CD4-positive, alpha-beta T cell (primary cell): ENCODE data around the gene HOOK2. TPM values are rescaled to one million over a fixed set of nuclear protein-coding genes. Genes with fewer than 3 reads are reported as not detected.

Experiments
- ATAC-seq: fragments of 200-7000 bp; cut with Tn5 transposase; one replicate; pipeline ENCODE4 v1.10.0; 2022; ENCODE audit warnings: mild to moderate bottlenecking; ENCODE audit not compliant: poor library complexity
- CTCF ChIA-PET: fragments of 350-600 bp; sonication (Branson Sonifier 250); formaldehyde crosslinking; loops from one replicate; lab custom pipeline; 2021; ENCODE audit warnings: antibody characterized with exemption, inconsistent platforms; lab: Charles Lee
- POLR2A ChIA-PET: fragments of 350-600 bp; sonication (Branson Sonifier 250); formaldehyde crosslinking; loops from one replicate; lab custom pipeline; 2021; ENCODE audit warnings: antibody characterized with exemption, inconsistent platforms; lab: Charles Lee
- DNase-seq, 14 experiments: peaks; one replicate each; pipeline ENCODE4 v3.0.0-alpha.2; 2013 to 2020; ENCODE audit warnings: mixed read lengths in 2 of 14
- H3K27ac ChIP-seq, 2 donors: one replicate each; pipeline versions ENCODE4 v1.5.1 to v1.7.0; 2013; ENCODE audit warnings: low read length in 2 of 2, low read depth in 1 of 2, mild to moderate bottlenecking in 1 of 2
- H3K27me3 ChIP-seq, 2 experiments: 1 replicate in 1 of 2; 2 replicates in 1 of 2; pipeline versions ENCODE4 v1.6.1 to v1.7.0; 2013; ENCODE audit warnings: low read length in 2 of 2, control low read depth in 1 of 2, mild to moderate bottlenecking in 1 of 2, moderate library complexity in 1 of 2; ENCODE audit not compliant: insufficient read depth in 2 of 2, control insufficient read depth in 1 of 2
- H3K36me3 ChIP-seq: one replicate; pipeline ENCODE4 v1.6.1; 2013; ENCODE audit warnings: low read length, control low read depth; ENCODE audit not compliant: insufficient read depth
- H3K4me1 ChIP-seq: one replicate; pipeline ENCODE4 v1.6.1; 2013; ENCODE audit warnings: low read length, control low read depth; ENCODE audit not compliant: insufficient read depth
- H3K4me3 ChIP-seq: one replicate; pipeline ENCODE4 v1.5.1; 2013; ENCODE audit warnings: mild to moderate bottlenecking, low read length, moderate library complexity
- H3K9me3 ChIP-seq, 2 experiments: 1 replicate in 1 of 2; 2 replicates in 1 of 2; pipeline versions ENCODE4 v1.6.1 to v1.7.0; 2013; ENCODE audit warnings: low read length in 2 of 2, mild to moderate bottlenecking in 2 of 2, control low read depth in 1 of 2, moderate library complexity in 1 of 2; ENCODE audit not compliant: control insufficient read depth in 1 of 2, insufficient read depth in 1 of 2
- H3K27ac Mint-ChIP-seq: one replicate; pipeline ENCODE4 v1.8.0; 2020; ENCODE audit warnings: mixed read lengths
- H3K27me3 Mint-ChIP-seq: one replicate; pipeline ENCODE4 v1.8.0; 2021; ENCODE audit warnings: mixed read lengths
- H3K36me3 Mint-ChIP-seq: one replicate; pipeline ENCODE4 v1.8.0; 2021; ENCODE audit warnings: low read depth, mixed read lengths
- H3K4me1 Mint-ChIP-seq: one replicate; pipeline ENCODE4 v1.8.0; 2021; ENCODE audit warnings: low read depth, mixed read lengths
- H3K4me3 Mint-ChIP-seq: one replicate; pipeline ENCODE4 v1.8.0; 2020; ENCODE audit warnings: mild to moderate bottlenecking, mixed read lengths
- H3K9me3 Mint-ChIP-seq: one replicate; pipeline ENCODE4 v1.8.0; 2020; ENCODE audit warnings: mixed read lengths
- CTCF ChIP-seq: fragments of 200-600 bp; IDR thresholded peaks from one replicate; pipeline ENCODE4 v1.8.0; 2022; ENCODE audit warnings: antibody characterized with exemption, mild to moderate bottlenecking
- intact Hi-C, 2 experiments: fragments of 100-400 bp; cut with DNase I in 1 of 2; cut with micrococcal nuclease in 1 of 2; formaldehyde crosslinking; loops; one replicate each; pipeline versions ENCODE4 v1.15.1 to v1.9.0; 2023 to 2025; cut with DNase I, micrococcal nuclease
- total RNA-seq, 174 experiments: library from RNA in 2 of 174; stranded (reverse) in 2 of 174; gene quantifications; one replicate each; pipeline ENCODE4 v1.2.3 and lab custom pipeline; 2021 to 2026

The HOOK2 gene
- total RNA-seq, 2 experiments from 2014 or later: 14.8 to 17.0 TPM

DNA sequence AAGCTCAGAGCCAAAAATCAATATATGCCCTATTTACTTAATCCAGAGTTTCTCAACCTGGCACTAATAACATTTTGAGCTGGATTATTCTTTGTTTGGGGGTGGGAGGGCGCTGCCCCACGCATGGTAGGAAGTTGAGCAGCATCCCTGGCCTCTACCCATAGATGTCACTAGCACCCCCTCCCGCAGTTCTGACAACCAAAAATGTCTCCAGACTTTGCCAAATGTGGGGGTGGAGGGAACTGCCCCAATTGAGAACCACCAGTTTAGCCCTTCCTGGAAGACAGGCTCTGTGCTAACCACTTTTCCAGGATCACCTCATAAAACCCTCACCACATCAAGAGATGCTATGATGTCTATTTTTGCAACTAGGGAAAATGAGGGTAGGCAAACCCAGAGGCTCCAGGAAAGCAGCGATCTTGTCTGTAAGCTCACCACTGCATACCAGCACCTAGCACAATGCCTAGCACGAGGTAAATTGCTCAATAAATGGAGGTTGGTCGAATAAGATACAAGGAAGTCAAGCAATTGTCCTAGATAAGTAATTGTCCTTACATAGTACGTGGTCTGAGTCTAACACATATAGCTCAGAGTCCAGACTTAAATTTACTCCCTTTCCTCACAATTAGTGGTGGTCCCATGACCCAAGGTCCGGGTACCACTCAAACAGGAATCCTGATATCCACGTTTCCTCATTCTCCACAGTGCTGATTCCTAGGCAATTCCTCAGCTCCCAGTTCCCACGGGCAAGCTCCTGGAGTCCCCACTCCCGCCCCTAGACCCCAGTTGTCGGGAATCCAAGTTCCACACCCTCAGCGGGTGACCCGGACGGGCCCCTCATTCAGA is 41.8 kb downstream of the HOOK2 start:
- DNase-seq (peak in 8 of 14 experiments; percentile 12 to 74 (median 42)), ATAC-seq (no peak)
- Histone ChIP-seq H3K4me1 (peaks cover 63% of the 10 kb centered on the region), H3K36me3 (peaks cover 35% of the 10 kb centered on the region), H3K27ac (peak overlapping the region; percentile 73 to 90), H3K4me3 (peak overlapping the region; percentile 99), H3K27me3 (no peaks in the 10 kb centered on the region), H3K9me3 (no peaks in the 10 kb centered on the region)
- ChIA-PET POLR2A (interaction anchor here (0.6 to 4.4 kb wide), 16 partner anchors 11 to 1706 kb away, joined by 3 to 79 read pairs (median 4); partner anchors contain the start of genes DHPS, FBXW9, GCDH and JUNB), CTCF (interaction anchor here (0.6 to 3.1 kb wide), 15 partner anchors 10 to 114 kb away, joined by 3 to 38 read pairs (median 4); partner anchors contain the start of genes FBXW9, RNASEH2A and TNPO2)
- Mint-ChIP-seq H3K9me3 (no peaks in the 10 kb centered on the region), H3K36me3 (peaks cover 49% of the 10 kb centered on the region), H3K4me3 (peak overlapping the region; percentile 98), H3K4me1 (peaks cover 47% of the 10 kb centered on the region), H3K27ac (peak overlapping the region; percentile 82), H3K27me3 (no peaks in the 10 kb centered on the region)
- no peak for TF ChIP-seq CTCF
- intact Hi-C loops: loop anchor here (1.0 to 10.0 kb wide), 4 partner anchors 10 to 201 kb away; partner anchors contain the start of genes CALR (in 1 of the 2), FARSA (in 1 of the 2) and TNPO2 (in 1 of the 2)

DNA sequence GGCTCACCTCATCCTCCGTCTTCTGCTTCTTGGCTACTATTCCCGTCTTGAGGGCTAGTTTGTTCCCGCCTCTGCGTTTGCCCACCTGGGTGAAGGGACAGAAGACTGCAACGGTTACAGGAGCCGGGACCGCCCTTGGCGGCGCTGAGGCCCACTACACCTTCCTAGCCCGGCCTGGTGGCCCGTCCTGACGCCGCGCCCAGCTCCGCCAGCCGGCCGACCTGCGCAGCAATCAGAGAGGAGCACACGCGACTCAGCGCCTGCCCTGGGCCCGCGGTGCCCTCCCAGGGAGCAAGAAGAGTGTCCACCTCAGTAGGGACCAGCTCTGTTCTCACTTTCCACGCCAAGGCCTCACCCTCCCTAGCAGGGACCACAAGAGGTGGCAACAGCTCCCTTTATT is 44.0 kb downstream of the HOOK2 start:
- ChIA-PET CTCF (no interaction called here), POLR2A (interaction anchor here (4.4 kb wide), 1 partner anchor 8 kb away, joined by 79 read pairs; the partner anchor contains the start of gene TNPO2)
- H3K27ac ChIP-seq: no peak overlapping the region
- H3K9me3 ChIP-seq: no peaks in the 10 kb centered on the region
- DNase-seq: no peak
- no peak overlapping the region for H3K27ac Mint-ChIP-seq
- H3K4me1 ChIP-seq: peaks cover 44% of the 10 kb centered on the region
- no peak for TF ChIP-seq CTCF
- H3K27me3 ChIP-seq: no peaks in the 10 kb centered on the region
- intact Hi-C loops: loop anchor here in 1 of 2 experiments (10.0 kb wide), 1 partner anchor 203 kb away; the partner anchor contains the start of genes CALR and FARSA
- ATAC-seq: no peak
- no peak overlapping the region for H3K4me3 Mint-ChIP-seq
- H3K27me3 Mint-ChIP-seq: no peaks in the 10 kb centered on the region
- H3K4me1 Mint-ChIP-seq: peaks cover 34% of the 10 kb centered on the region
- peaks cover 41% of the 10 kb centered on the region for H3K36me3 ChIP-seq
- H3K4me3 ChIP-seq: no peak overlapping the region
- no peaks in the 10 kb centered on the region for H3K9me3 Mint-ChIP-seq
- H3K36me3 Mint-ChIP-seq: peaks cover 48% of the 10 kb centered on the region

GRCh38 chr19:12730064-12730463 is 45.3 kb downstream of the HOOK2 start:
- no peak for TF ChIP-seq CTCF
- DNase-seq (no peak), ATAC-seq (no peak)
- peaks cover 41% of the 10 kb centered on the region for H3K36me3 ChIP-seq
- H3K4me1 Mint-ChIP-seq: peaks cover 34% of the 10 kb centered on the region
- H3K36me3 Mint-ChIP-seq: peaks cover 49% of the 10 kb centered on the region
- H3K27ac ChIP-seq: no peak overlapping the region
- H3K27me3 Mint-ChIP-seq: no peaks in the 10 kb centered on the region
- no peaks in the 10 kb centered on the region for H3K9me3 ChIP-seq
- CTCF ChIA-PET: no interaction called here
- no peak overlapping the region for H3K27ac Mint-ChIP-seq
- H3K4me3 ChIP-seq: no peak overlapping the region
- peaks cover 34% of the 10 kb centered on the region for H3K4me1 ChIP-seq
- no peaks in the 10 kb centered on the region for H3K27me3 ChIP-seq
- H3K4me3 Mint-ChIP-seq: peak overlapping the region; percentile 72
- POLR2A ChIA-PET: no interaction called here
- H3K9me3 Mint-ChIP-seq: no peaks in the 10 kb centered on the region
- intact Hi-C loops: loop anchor here in 1 of 2 experiments (10.0 kb wide), 1 partner anchor 205 kb away; the partner anchor contains the start of genes CALR and FARSA
